Measurements from ENCODE around the gene PRKAR1B. TPM values are rescaled to one million over a fixed set of nuclear protein-coding genes. Genes with fewer than 3 reads are reported as not detected.
A peak's percentile ranks its signal among the peaks of the same experiment; 100 is the strongest.

PRKAR1B gene
- total and polyA plus RNA-seq, 7 experiments from 2014 or later: 16.1 to 51.4 (median 28.7) TPM

DNA sequence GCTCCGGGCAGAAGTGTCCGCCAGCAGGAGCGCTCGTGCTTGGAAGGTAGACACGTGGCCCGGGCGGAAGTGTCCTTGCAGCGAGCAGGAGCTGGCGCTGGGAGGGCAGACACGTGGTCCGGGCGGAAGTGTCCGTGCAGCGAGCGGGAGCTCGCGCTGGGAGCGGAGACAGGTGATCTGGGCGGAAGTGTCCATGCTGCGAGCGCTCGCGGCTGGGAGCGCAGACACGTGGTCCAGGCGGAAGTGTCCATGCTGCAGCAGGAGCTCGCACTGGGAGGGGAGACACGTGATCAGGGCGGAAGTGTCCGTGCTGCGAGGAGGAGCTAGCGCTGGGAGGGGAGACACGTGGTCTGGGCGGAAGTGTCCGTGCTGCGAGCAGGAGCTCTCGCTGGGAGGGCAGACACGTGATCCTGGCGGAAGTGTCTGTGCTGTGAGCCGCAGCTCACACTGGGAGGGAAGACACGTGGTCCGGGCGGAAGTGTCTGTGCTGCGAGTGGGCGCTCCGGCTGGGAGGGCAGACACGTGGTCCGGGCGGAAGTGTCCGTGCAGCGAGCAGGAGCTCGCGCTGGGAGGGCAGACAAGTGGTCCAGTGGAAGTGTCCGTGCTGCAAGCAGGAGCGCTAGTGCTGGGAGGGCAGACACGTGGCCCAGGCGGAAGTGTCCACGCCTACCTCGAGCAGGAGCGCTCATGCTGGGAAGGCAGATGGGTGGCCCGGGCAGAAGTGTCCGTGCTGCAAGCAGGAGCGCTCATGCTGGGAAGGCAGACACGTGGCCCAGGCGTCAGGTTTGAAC, 41.1 kb upstream of the PRKAR1B start:
- Histone ChIP-seq H3K9me3 (ENCODE audit: control insufficient read depth in 2 of 3, low read length in 3 of 3) (no peaks in the 10 kb centered on the region), H3K4me3 (ENCODE audit: low read length) (no peak overlapping the region), H3K4me1 (ENCODE audit: control insufficient read depth in 2 of 2, insufficient read depth in 2 of 2, low read length in 2 of 2) (no peaks in the 10 kb centered on the region), H3K36me3 (ENCODE audit: control insufficient read depth in 2 of 3, insufficient read depth in 3 of 3, low read length in 3 of 3) (peaks cover 0 to 53% (median 0%) of the 10 kb centered on the region in 3 experiments), H3K27ac (ENCODE audit: low read depth, low read length) (no peak overlapping the region), H3K27me3 (ENCODE audit: control insufficient read depth in 2 of 2, insufficient read depth in 2 of 2, low read length in 2 of 2) (no peaks in the 10 kb centered on the region)
- ChIA-PET POLR2A (no interaction called here), CTCF (interaction anchor here (0.6 to 1.0 kb wide), 3 partner anchors 9 to 435 kb away, joined by 3 read pairs; no protein-coding TSS in a partner anchor)
- intact Hi-C loops (cut with micrococcal nuclease): no loop called here
- peak overlapping the region in 2 of 9 donors; percentile 73 to 74 for H3K27ac Mint-ChIP-seq
- ATAC-seq (no peak), DNase-seq (peak in 1 of 9 donors; percentile 23)
- peaks cover 4 to 39% (median 6%) of the 10 kb centered on the region in 5 donors for H3K36me3 Mint-ChIP-seq
- no peaks in the 10 kb centered on the region for H3K27me3 Mint-ChIP-seq
- peak overlapping the region in 2 of 10 donors; percentile 68 to 80 for H3K4me3 Mint-ChIP-seq
- no peaks in the 10 kb centered on the region for H3K9me3 Mint-ChIP-seq
- H3K4me1 Mint-ChIP-seq: peaks cover 0 to 4% (median 0%) of the 10 kb centered on the region in 7 donors

DNA sequence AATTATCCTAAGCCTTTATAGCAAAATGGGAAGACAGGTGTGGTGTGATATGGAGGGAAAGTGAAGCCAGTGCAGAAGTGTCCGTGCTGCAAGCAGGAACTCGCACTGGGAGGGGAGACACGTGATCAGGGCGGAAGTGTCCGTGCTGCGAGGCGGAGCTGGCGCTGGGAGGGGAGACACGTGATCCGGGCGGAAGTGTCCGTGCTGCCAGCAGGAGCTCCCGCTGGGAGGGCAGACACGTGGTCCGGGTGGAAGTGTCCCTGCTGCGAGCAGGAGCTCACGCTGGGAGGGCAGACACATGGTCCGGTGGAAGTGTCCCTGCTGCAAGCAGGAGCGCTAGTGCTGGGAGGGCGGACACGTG, 40.5 kb upstream of the PRKAR1B start:
- Histone ChIP-seq H3K27ac (ENCODE audit: low read depth, low read length) (no peak overlapping the region), H3K36me3 (ENCODE audit: control insufficient read depth in 2 of 3, insufficient read depth in 3 of 3, low read length in 3 of 3) (peaks cover 0 to 57% (median 0%) of the 10 kb centered on the region in 3 experiments), H3K27me3 (ENCODE audit: control insufficient read depth in 2 of 2, insufficient read depth in 2 of 2, low read length in 2 of 2) (no peaks in the 10 kb centered on the region), H3K4me3 (ENCODE audit: low read length) (no peak overlapping the region), H3K9me3 (ENCODE audit: control insufficient read depth in 2 of 3, low read length in 3 of 3) (no peaks in the 10 kb centered on the region), H3K4me1 (ENCODE audit: control insufficient read depth in 2 of 2, insufficient read depth in 2 of 2, low read length in 2 of 2) (no peaks in the 10 kb centered on the region)
- H3K9me3 Mint-ChIP-seq: no peaks in the 10 kb centered on the region
- peaks cover 0 to 4% (median 0%) of the 10 kb centered on the region in 7 donors for H3K4me1 Mint-ChIP-seq
- H3K4me3 Mint-ChIP-seq: peak overlapping the region in 2 of 10 donors; percentile 66 to 80
- intact Hi-C loops (cut with micrococcal nuclease): no loop called here
- no peaks in the 10 kb centered on the region for H3K27me3 Mint-ChIP-seq
- ChIA-PET CTCF (interaction anchor here (0.6 kb wide), 2 partner anchors 9 to 92 kb away, joined by 3 read pairs; no protein-coding TSS in a partner anchor), POLR2A (no interaction called here)
- H3K27ac Mint-ChIP-seq: peak overlapping the region in 1 of 9 donors; percentile 74
- peaks cover 4 to 39% (median 6%) of the 10 kb centered on the region in 5 donors for H3K36me3 Mint-ChIP-seq
- ATAC-seq (no peak), DNase-seq (no peak)

- CTCF ChIA-PET: interaction anchor here (1.2 kb wide), 1 partner anchor 433 kb away, joined by 3 read pairs; no protein-coding TSS in a partner anchor
- no peak overlapping the region for H3K4me3 ChIP-seq (ENCODE audit: low read length)
- no peak overlapping the region for H3K27ac ChIP-seq (ENCODE audit: low read depth, low read length)
- H3K9me3 Mint-ChIP-seq: no peaks in the 10 kb centered on the region
- H3K27me3 Mint-ChIP-seq: no peaks in the 10 kb centered on the region
- H3K36me3 Mint-ChIP-seq: peaks cover 5 to 49% (median 7%) of the 10 kb centered on the region in 5 donors
- H3K27ac Mint-ChIP-seq: no peak overlapping the region
- no peaks in the 10 kb centered on the region for H3K4me1 ChIP-seq (ENCODE audit: control insufficient read depth in 2 of 2, insufficient read depth in 2 of 2, low read length in 2 of 2)
- no peak for ATAC-seq
- peaks cover 0 to 61% (median 0%) of the 10 kb centered on the region in 3 experiments for H3K36me3 ChIP-seq (ENCODE audit: control insufficient read depth in 2 of 3, insufficient read depth in 3 of 3, low read length in 3 of 3)
- POLR2A ChIA-PET: interaction anchor here (0.7 kb wide), 1 partner anchor 227 kb away, joined by 3 read pairs; no protein-coding TSS in a partner anchor
- no peak for DNase-seq
- no peaks in the 10 kb centered on the region for H3K27me3 ChIP-seq (ENCODE audit: control insufficient read depth in 2 of 2, insufficient read depth in 2 of 2, low read length in 2 of 2)
- no peak overlapping the region for H3K4me3 Mint-ChIP-seq
- H3K9me3 ChIP-seq (ENCODE audit: control insufficient read depth in 2 of 3, low read length in 3 of 3): no peaks in the 10 kb centered on the region
- intact Hi-C loops (cut with micrococcal nuclease): no loop called here
- peaks cover 0 to 4% (median 0%) of the 10 kb centered on the region in 7 donors for H3K4me1 Mint-ChIP-seq
These were observed 38.3 kb upstream of the PRKAR1B start for GRCh38 chr7:765383-765782.

DNA sequence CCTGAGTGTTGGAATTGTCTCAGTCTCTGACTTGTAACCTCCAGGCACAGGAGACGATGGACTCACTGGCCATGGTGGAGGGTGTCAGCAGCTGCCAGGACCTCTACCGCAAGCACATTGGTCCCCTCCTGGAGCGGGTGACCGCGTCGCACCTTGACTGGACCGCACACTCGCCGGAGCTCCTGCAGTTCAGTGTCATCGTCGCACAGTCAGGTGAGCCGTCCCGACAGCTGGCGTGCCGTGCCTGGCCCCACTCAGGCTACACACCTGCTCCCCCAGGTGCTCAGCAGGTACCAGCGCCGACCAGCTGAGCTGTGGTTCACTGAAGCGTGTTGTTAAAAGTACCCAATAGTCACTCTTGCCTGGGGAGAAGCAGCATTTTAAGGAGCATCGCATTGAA, 36.7 kb upstream of the PRKAR1B start:
- Mint-ChIP-seq H3K27me3 (no peaks in the 10 kb centered on the region), H3K4me1 (peaks cover 0 to 4% (median 0%) of the 10 kb centered on the region in 7 donors), H3K9me3 (no peaks in the 10 kb centered on the region), H3K4me3 (no peak overlapping the region), H3K36me3 (peaks cover 5 to 57% (median 8%) of the 10 kb centered on the region in 5 donors), H3K27ac (no peak overlapping the region)
- Histone ChIP-seq H3K27ac (ENCODE audit: low read depth, low read length) (no peak overlapping the region), H3K36me3 (ENCODE audit: control insufficient read depth in 2 of 3, insufficient read depth in 3 of 3, low read length in 3 of 3) (peaks cover 0 to 72% (median 0%) of the 10 kb centered on the region in 3 experiments), H3K27me3 (ENCODE audit: control insufficient read depth in 2 of 2, insufficient read depth in 2 of 2, low read length in 2 of 2) (no peaks in the 10 kb centered on the region), H3K9me3 (ENCODE audit: control insufficient read depth in 2 of 3, low read length in 3 of 3) (no peaks in the 10 kb centered on the region), H3K4me1 (ENCODE audit: control insufficient read depth in 2 of 2, insufficient read depth in 2 of 2, low read length in 2 of 2) (no peaks in the 10 kb centered on the region), H3K4me3 (ENCODE audit: low read length) (no peak overlapping the region)
- no peak for DNase-seq
- no peak for ATAC-seq
- POLR2A ChIA-PET: no interaction called here
- intact Hi-C loops (cut with micrococcal nuclease): no loop called here
- CTCF ChIA-PET: no interaction called here

GRCh38 chr7:762885-763284, 35.8 kb upstream of the PRKAR1B start:
- CTCF ChIA-PET: no interaction called here
- peaks cover 0 to 4% (median 0%) of the 10 kb centered on the region in 7 donors for H3K4me1 Mint-ChIP-seq
- Histone ChIP-seq H3K27ac (ENCODE audit: low read depth, low read length) (no peak overlapping the region), H3K4me1 (ENCODE audit: control insufficient read depth in 2 of 2, insufficient read depth in 2 of 2, low read length in 2 of 2) (no peaks in the 10 kb centered on the region), H3K27me3 (ENCODE audit: control insufficient read depth in 2 of 2, insufficient read depth in 2 of 2, low read length in 2 of 2) (no peaks in the 10 kb centered on the region), H3K36me3 (ENCODE audit: control insufficient read depth in 2 of 3, insufficient read depth in 3 of 3, low read length in 3 of 3) (peaks cover 0 to 73% (median 0%) of the 10 kb centered on the region in 3 experiments), H3K4me3 (ENCODE audit: low read length) (no peak overlapping the region), H3K9me3 (ENCODE audit: control insufficient read depth in 2 of 3, low read length in 3 of 3) (no peaks in the 10 kb centered on the region)
- DNase-seq: no peak
- POLR2A ChIA-PET: no interaction called here
- no peak for ATAC-seq
- H3K36me3 Mint-ChIP-seq: peaks cover 6 to 58% (median 10%) of the 10 kb centered on the region in 5 donors
- H3K27ac Mint-ChIP-seq: no peak overlapping the region
- no peaks in the 10 kb centered on the region for H3K9me3 Mint-ChIP-seq
- intact Hi-C loops (cut with micrococcal nuclease): no loop called here
- H3K27me3 Mint-ChIP-seq: no peaks in the 10 kb centered on the region
- no peak overlapping the region for H3K4me3 Mint-ChIP-seq

- Mint-ChIP-seq H3K27ac (no peak overlapping the region), H3K4me1 (no peaks in the 10 kb centered on the region), H3K9me3 (no peaks in the 10 kb centered on the region), H3K4me3 (no peak overlapping the region), H3K27me3 (no peaks in the 10 kb centered on the region), H3K36me3 (peaks cover 3 to 56% (median 6%) of the 10 kb centered on the region in 5 donors)
- Histone ChIP-seq H3K4me1 (ENCODE audit: control insufficient read depth in 2 of 2, insufficient read depth in 2 of 2, low read length in 2 of 2) (no peaks in the 10 kb centered on the region), H3K27me3 (ENCODE audit: control insufficient read depth in 2 of 2, insufficient read depth in 2 of 2, low read length in 2 of 2) (no peaks in the 10 kb centered on the region), H3K27ac (ENCODE audit: low read depth, low read length) (no peak overlapping the region), H3K9me3 (ENCODE audit: control insufficient read depth in 2 of 3, low read length in 3 of 3) (no peaks in the 10 kb centered on the region), H3K36me3 (ENCODE audit: control insufficient read depth in 2 of 3, insufficient read depth in 3 of 3, low read length in 3 of 3) (peaks cover 0 to 85% (median 7%) of the 10 kb centered on the region in 3 experiments), H3K4me3 (ENCODE audit: low read length) (no peak overlapping the region)
- ChIA-PET CTCF (no interaction called here), POLR2A (no interaction called here)
- intact Hi-C loops (cut with micrococcal nuclease): no loop called here
- no peak for DNase-seq
- no peak for ATAC-seq
These were observed 34.5 kb upstream of the PRKAR1B start for GRCh38 chr7:761631-762030.

All from naive thymus-derived CD4-positive, alpha-beta T cell (primary cell).